Neural progenitor cell (in vitro differentiated cells): ENCODE measurements around the gene UGT1A8. TPM values are rescaled to one million over a fixed set of nuclear protein-coding genes. Genes with fewer than 3 reads are reported as not detected.

Source experiments
- DNase-seq: peaks from one replicate; pipeline ENCODE4 v3.0.0-alpha.2; 2016; ENCODE audit warnings: low spot score
- H2AFZ ChIP-seq: fragments of 200-600 bp; sonication (generic); replicated peaks from 2 replicates; pipeline ENCODE4 v1.6.1; 2016; ENCODE audit warnings: antibody characterized with exemption
- H3F3A ChIP-seq: fragments of 200-600 bp; sonication (generic); 2 replicates; pipeline ENCODE4 v1.6.1; 2016; ENCODE audit warnings: antibody characterized with exemption, low read depth
- H3K27ac ChIP-seq: fragments of 200-600 bp; sonication (generic); 2 replicates; pipeline ENCODE4 v1.5.1; 2016; ENCODE audit warnings: mild to moderate bottlenecking
- H3K27me3 ChIP-seq: fragments of 200-600 bp; sonication (generic); 2 replicates; pipeline ENCODE4 v1.6.1; 2016; ENCODE audit warnings: mild to moderate bottlenecking, moderate library complexity
- H3K36me3 ChIP-seq: fragments of 200-600 bp; sonication (generic); 2 replicates; pipeline ENCODE4 v1.5.1; 2016
- H3K4me1 ChIP-seq: fragments of 200-600 bp; sonication (generic); 2 replicates; pipeline ENCODE4 v1.6.1; 2016; ENCODE audit warnings: mixed run types
- H3K4me2 ChIP-seq: fragments of 200-600 bp; sonication (generic); 2 replicates; pipeline ENCODE4 v1.6.1; 2016
- H3K4me3 ChIP-seq: fragments of 200-600 bp; sonication (generic); 2 replicates; pipeline ENCODE4 v1.5.1; 2016
- H3K79me2 ChIP-seq: fragments of 200-600 bp; sonication (generic); 2 replicates; pipeline ENCODE4 v1.6.1; 2016; ENCODE audit warnings: low read depth
- H3K9ac ChIP-seq: fragments of 200-600 bp; sonication (generic); 2 replicates; pipeline ENCODE4 v1.6.1; 2016
- H3K9me3 ChIP-seq: fragments of 200-600 bp; sonication (generic); 2 replicates; pipeline ENCODE4 v1.5.1; 2016; ENCODE audit warnings: low read depth
- H4K20me1 ChIP-seq: fragments of 200-600 bp; sonication (generic); 2 replicates; pipeline ENCODE4 v1.6.1; 2016; ENCODE audit warnings: low read depth
- H3K27ac Mint-ChIP-seq: 3 replicates; pipeline ENCODE4 v1.8.0; 2021; ENCODE audit warnings: mixed read lengths
- H3K27me3 Mint-ChIP-seq: 2 replicates; pipeline ENCODE4 v1.8.0; 2022; ENCODE audit warnings: low read depth, mild to moderate bottlenecking, inconsistent platforms, moderate library complexity, mixed read lengths; ENCODE audit not compliant: insufficient read depth
- H3K36me3 Mint-ChIP-seq: 3 replicates; pipeline ENCODE4 v1.8.0; 2021; ENCODE audit warnings: mixed read lengths
- H3K4me1 Mint-ChIP-seq: 3 replicates; pipeline ENCODE4 v1.8.0; 2021; ENCODE audit warnings: mixed read lengths
- H3K4me3 Mint-ChIP-seq: 3 replicates; pipeline ENCODE4 v1.8.0; 2021; ENCODE audit warnings: mild to moderate bottlenecking, moderate library complexity, mixed read lengths
- H3K9me3 Mint-ChIP-seq: 3 replicates; pipeline ENCODE4 v1.8.0; 2020; ENCODE audit warnings: mixed read lengths
- EZH2 ChIP-seq: fragments of 200-600 bp; sonication (generic); IDR thresholded peaks from 2 replicates; pipeline ENCODE4 v1.6.1; 2017; ENCODE audit warnings: antibody characterized with exemption, mild to moderate bottlenecking, moderate library complexity
- EZH2phosphoT487 ChIP-seq: fragments of 200-600 bp; sonication (generic); IDR thresholded peaks from 2 replicates; pipeline ENCODE4 v1.6.1; 2017; ENCODE audit warnings: antibody characterized with exemption
- total RNA-seq: library from RNA; depleted of rRNA; stranded (reverse); fragments of >200 nt; gene quantifications from 2 replicates; pipeline ENCODE4 v1.2.3, GENCODE V29; 2015; ENCODE audit warnings: low replicate concordance
- TF ChIP-seq, protein P1 (sequence below): fragments of 200-600 bp; sonication (generic); IDR thresholded peaks from 2 replicates; pipeline ENCODE4 v1.5.1; 2017; ENCODE audit warnings: antibody characterized with exemption, mild to moderate bottlenecking

The UGT1A8 gene
- total RNA-seq, 1 donor from 2014 or later: not detected

GRCh38 chr2:233706720-233707119 lies 89.3 kb downstream of the UGT1A8 start:
- H3K27ac ChIP-seq: no peak overlapping the region
- H3K79me2 ChIP-seq: no peaks in the 10 kb centered on the region
- no peaks in the 10 kb centered on the region for H4K20me1 ChIP-seq
- H3K4me3 Mint-ChIP-seq: no peak overlapping the region
- H3K9ac ChIP-seq: no peak overlapping the region
- no peaks in the 10 kb centered on the region for H3K4me1 ChIP-seq
- H3K27me3 Mint-ChIP-seq: peaks cover 3% of the 10 kb centered on the region
- no peaks in the 10 kb centered on the region for H3K4me1 Mint-ChIP-seq
- H3K9me3 Mint-ChIP-seq: peaks cover 3% of the 10 kb centered on the region
- H3K4me2 ChIP-seq: no peak overlapping the region
- H3K4me3 ChIP-seq: no peak overlapping the region
- no peak overlapping the region for H3K27ac Mint-ChIP-seq
- TF ChIP-seq EZH2phosphoT487 (no peak), EZH2 (no peak)
- TF ChIP-seq, protein P1, sequence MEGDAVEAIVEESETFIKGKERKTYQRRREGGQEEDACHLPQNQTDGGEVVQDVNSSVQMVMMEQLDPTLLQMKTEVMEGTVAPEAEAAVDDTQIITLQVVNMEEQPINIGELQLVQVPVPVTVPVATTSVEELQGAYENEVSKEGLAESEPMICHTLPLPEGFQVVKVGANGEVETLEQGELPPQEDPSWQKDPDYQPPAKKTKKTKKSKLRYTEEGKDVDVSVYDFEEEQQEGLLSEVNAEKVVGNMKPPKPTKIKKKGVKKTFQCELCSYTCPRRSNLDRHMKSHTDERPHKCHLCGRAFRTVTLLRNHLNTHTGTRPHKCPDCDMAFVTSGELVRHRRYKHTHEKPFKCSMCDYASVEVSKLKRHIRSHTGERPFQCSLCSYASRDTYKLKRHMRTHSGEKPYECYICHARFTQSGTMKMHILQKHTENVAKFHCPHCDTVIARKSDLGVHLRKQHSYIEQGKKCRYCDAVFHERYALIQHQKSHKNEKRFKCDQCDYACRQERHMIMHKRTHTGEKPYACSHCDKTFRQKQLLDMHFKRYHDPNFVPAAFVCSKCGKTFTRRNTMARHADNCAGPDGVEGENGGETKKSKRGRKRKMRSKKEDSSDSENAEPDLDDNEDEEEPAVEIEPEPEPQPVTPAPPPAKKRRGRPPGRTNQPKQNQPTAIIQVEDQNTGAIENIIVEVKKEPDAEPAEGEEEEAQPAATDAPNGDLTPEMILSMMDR: no peak
- no peaks in the 10 kb centered on the region for H3K9me3 ChIP-seq
- H3K36me3 ChIP-seq: no peaks in the 10 kb centered on the region
- no peaks in the 10 kb centered on the region for H3F3A ChIP-seq
- H2AFZ ChIP-seq: no peak overlapping the region
- no peak for DNase-seq
- no peaks in the 10 kb centered on the region for H3K36me3 Mint-ChIP-seq
- no peaks in the 10 kb centered on the region for H3K27me3 ChIP-seq

GRCh38 chr2:233707940-233708644 lies 90.7 kb downstream of the UGT1A8 start:
- Histone ChIP-seq H3K4me3 (no peak overlapping the region), H3K36me3 (no peaks in the 10 kb centered on the region), H3K4me2 (no peak overlapping the region), H4K20me1 (no peaks in the 10 kb centered on the region), H3F3A (no peaks in the 10 kb centered on the region), H3K79me2 (no peaks in the 10 kb centered on the region), H3K27me3 (no peaks in the 10 kb centered on the region), H2AFZ (no peak overlapping the region), H3K27ac (no peak overlapping the region), H3K4me1 (no peaks in the 10 kb centered on the region), H3K9ac (no peak overlapping the region), H3K9me3 (no peaks in the 10 kb centered on the region)
- H3K9me3 Mint-ChIP-seq: peaks cover 2% of the 10 kb centered on the region
- no peaks in the 10 kb centered on the region for H3K4me1 Mint-ChIP-seq
- no peak overlapping the region for H3K4me3 Mint-ChIP-seq
- no peak for DNase-seq
- no peaks in the 10 kb centered on the region for H3K36me3 Mint-ChIP-seq
- H3K27me3 Mint-ChIP-seq: no peaks in the 10 kb centered on the region
- no peak overlapping the region for H3K27ac Mint-ChIP-seq
- TF ChIP-seq EZH2phosphoT487 (no peak), EZH2 (no peak)
- TF ChIP-seq, protein P1: no peak

DNA sequence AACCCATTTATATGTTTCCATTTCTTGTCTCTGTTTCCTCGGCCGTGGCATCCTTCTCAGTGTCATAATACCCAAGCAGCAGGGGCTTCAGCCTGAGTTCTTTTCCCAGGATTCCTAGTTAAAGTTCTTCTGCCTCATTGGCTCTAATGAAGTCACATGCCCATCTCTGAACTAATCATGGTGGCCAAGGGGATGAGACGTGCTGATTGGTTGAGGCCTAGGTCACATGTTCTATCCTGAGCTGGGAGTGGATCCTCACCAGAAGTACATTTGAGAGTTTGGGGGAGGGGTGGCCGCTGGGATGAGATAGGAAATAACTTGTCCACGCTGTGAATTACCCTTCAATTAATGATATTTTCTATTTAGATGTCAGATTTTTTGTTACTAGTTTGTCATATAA lies 91.5 kb downstream of the UGT1A8 start:
- Mint-ChIP-seq H3K9me3 (peaks cover 2% of the 10 kb centered on the region), H3K4me3 (no peak overlapping the region), H3K36me3 (no peaks in the 10 kb centered on the region), H3K4me1 (no peaks in the 10 kb centered on the region), H3K27me3 (peaks cover 1% of the 10 kb centered on the region), H3K27ac (no peak overlapping the region)
- no peak for DNase-seq
- Histone ChIP-seq H3F3A (no peaks in the 10 kb centered on the region), H3K79me2 (no peaks in the 10 kb centered on the region), H3K4me2 (no peak overlapping the region), H3K4me1 (no peaks in the 10 kb centered on the region), H3K36me3 (no peaks in the 10 kb centered on the region), H3K27me3 (no peaks in the 10 kb centered on the region), H3K9me3 (no peaks in the 10 kb centered on the region), H3K9ac (no peak overlapping the region), H4K20me1 (no peaks in the 10 kb centered on the region), H3K4me3 (no peak overlapping the region), H3K27ac (no peak overlapping the region), H2AFZ (no peak overlapping the region)
- TF ChIP-seq EZH2phosphoT487: no peak
- TF ChIP-seq, protein P1: no peak
- no peak for TF ChIP-seq EZH2
